Peyer's patch (tissue), 4 donors: Measurements from ENCODE around the gene FNDC3B. TPM values are rescaled to one million over a fixed set of nuclear protein-coding genes. Genes with fewer than 3 reads are reported as not detected.
A peak's percentile ranks its signal among the peaks of the same experiment; 100 is the strongest.

Source experiments
- DNase-seq, 3 donors: peaks; one replicate each; pipeline ENCODE4 v3.0.0-alpha.2; 2017 to 2019
- H3K27ac ChIP-seq, 4 donors: fragments of 200-600 bp; sonication (generic); one replicate each; pipeline ENCODE4 v1.5.1; 2016 to 2019
- H3K27me3 ChIP-seq, 2 donors: fragments of 200-600 bp; sonication (generic); one replicate each; pipeline ENCODE4 v1.5.1; 2019
- H3K36me3 ChIP-seq, 3 donors: fragments of 200-600 bp; sonication (generic); one replicate each; pipeline ENCODE4 v1.5.1; 2016 to 2019
- H3K4me1 ChIP-seq, 4 donors: fragments of 200-600 bp; sonication (generic); one replicate each; pipeline ENCODE4 v1.5.1; 2016 to 2019
- H3K4me3 ChIP-seq, 4 donors: fragments of 200-600 bp; sonication (generic); 1 replicate in 3 of 4; 2 replicates in 1 of 4; pipeline ENCODE4 v1.5.1; 2016 to 2019; ENCODE audit warnings: mild to moderate bottlenecking in 1 of 4
- H3K9me3 ChIP-seq, 4 donors: fragments of 200-600 bp; sonication (generic); one replicate each; pipeline ENCODE4 v1.5.1; 2016 to 2019; ENCODE audit warnings: mild to moderate bottlenecking in 1 of 4
- POLR2A ChIP-seq, 2 donors: fragments of 450-650 bp; IDR thresholded peaks; one replicate each; pipeline ENCODE4 v1.5.1; 2017; ENCODE audit warnings: antibody characterized with exemption in 2 of 2, mild to moderate bottlenecking in 2 of 2, moderate library complexity in 2 of 2
- total RNA-seq, 4 donors: library from RNA; depleted of rRNA; stranded (reverse); fragments of >200 nt; gene quantifications; one replicate each; pipeline ENCODE4 v1.1.0, GENCODE V29; 2016
- TF ChIP-seq, protein P1 (sequence below), 6 experiments: fragments of 450-650 bp in 4 of 6; fragments of 200-600 bp in 2 of 6; sonication (generic) in 1 of 6; IDR thresholded peaks; one replicate each; pipeline ENCODE4 v1.5.1; 2017 to 2019; ENCODE audit warnings: antibody characterized with exemption in 6 of 6, mild to moderate bottlenecking in 3 of 6, moderate library complexity in 1 of 6

Gene FNDC3B
- total RNA-seq, 4 donors from 2014 or later: 28.7 to 74.3 (median 54.6) TPM

DNA sequence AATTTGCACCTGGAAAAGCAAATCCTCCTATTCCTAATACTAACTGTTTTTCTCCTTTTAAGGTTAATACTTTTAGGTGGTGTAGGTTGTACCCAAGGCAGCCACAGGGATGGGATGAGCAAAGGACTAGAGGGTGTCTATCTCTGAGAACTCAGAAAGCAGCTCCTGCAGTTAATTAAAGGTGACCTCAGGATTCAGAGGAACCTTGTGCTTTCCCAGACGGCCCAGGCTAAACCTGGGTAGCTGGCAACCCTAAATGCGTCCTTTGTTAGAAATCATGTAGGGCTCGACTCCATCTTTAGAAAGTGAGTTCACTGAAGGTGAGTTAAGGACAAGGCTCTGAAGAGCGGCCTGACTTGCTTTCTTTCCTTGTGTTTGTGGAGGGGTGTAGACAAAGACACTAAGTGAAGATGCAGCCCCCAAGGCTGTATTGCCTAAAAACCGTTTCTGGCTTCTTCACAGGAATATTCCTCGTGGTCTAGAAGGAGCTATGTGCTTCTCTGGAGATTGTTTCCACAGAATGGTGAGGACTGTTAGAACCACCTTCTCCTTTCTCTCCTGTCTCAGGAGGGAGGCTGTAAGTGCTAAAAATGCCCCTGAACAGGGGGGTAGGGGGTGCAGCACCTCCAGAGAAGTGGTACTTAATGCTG lies 14.9 kb downstream of the FNDC3B start:
- no peak overlapping the region for H3K4me3 ChIP-seq
- no peak overlapping the region for H3K27ac ChIP-seq
- peaks cover 0 to 43% (median 0%) of the 10 kb centered on the region in 4 donors for H3K4me1 ChIP-seq

DNA sequence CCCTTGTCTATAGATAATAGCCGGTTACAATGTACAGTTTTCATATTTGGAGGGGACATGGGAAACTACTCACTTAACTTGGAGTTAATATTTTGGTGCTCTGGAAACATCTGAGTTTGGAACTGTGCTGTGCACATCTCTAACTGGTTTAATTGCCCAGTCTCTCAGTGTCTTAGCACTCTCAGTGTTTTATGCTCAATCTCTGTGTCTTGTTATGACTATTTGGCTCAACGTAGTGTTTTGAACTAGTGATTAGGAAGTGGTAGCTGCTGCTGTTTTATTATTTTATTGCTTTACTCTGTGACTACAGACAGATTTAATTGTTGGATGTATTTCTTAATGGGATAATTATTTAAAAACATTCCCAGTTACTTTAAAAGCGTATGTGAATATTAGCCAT lies 17.0 kb downstream of the FNDC3B start:
- Histone ChIP-seq H3K36me3 (no peaks in the 10 kb centered on the region), H3K4me1 (peaks cover 0 to 52% (median under 1%) of the 10 kb centered on the region in 4 donors), H3K9me3 (no peaks in the 10 kb centered on the region), H3K27ac (peak overlapping the region in 2 of 4 donors; percentile 35 to 42), H3K4me3 (no peak overlapping the region), H3K27me3 (no peaks in the 10 kb centered on the region)
- DNase-seq: no peak
- TF ChIP-seq POLR2A (IDR thresholded peaks at IDR 0.05): no peak
- TF ChIP-seq, protein P1, sequence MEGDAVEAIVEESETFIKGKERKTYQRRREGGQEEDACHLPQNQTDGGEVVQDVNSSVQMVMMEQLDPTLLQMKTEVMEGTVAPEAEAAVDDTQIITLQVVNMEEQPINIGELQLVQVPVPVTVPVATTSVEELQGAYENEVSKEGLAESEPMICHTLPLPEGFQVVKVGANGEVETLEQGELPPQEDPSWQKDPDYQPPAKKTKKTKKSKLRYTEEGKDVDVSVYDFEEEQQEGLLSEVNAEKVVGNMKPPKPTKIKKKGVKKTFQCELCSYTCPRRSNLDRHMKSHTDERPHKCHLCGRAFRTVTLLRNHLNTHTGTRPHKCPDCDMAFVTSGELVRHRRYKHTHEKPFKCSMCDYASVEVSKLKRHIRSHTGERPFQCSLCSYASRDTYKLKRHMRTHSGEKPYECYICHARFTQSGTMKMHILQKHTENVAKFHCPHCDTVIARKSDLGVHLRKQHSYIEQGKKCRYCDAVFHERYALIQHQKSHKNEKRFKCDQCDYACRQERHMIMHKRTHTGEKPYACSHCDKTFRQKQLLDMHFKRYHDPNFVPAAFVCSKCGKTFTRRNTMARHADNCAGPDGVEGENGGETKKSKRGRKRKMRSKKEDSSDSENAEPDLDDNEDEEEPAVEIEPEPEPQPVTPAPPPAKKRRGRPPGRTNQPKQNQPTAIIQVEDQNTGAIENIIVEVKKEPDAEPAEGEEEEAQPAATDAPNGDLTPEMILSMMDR (IDR thresholded peaks at IDR 0.05): no peak

More for the DNA sequence above, 14.9 kb downstream of the FNDC3B start:
- TF ChIP-seq POLR2A (IDR thresholded peaks at IDR 0.05): no peak
- TF ChIP-seq, protein P1 (IDR thresholded peaks at IDR 0.05): no peak
- Histone ChIP-seq H3K9me3 (no peaks in the 10 kb centered on the region), H3K36me3 (no peaks in the 10 kb centered on the region), H3K27me3 (no peaks in the 10 kb centered on the region)
- no peak for DNase-seq

DNA sequence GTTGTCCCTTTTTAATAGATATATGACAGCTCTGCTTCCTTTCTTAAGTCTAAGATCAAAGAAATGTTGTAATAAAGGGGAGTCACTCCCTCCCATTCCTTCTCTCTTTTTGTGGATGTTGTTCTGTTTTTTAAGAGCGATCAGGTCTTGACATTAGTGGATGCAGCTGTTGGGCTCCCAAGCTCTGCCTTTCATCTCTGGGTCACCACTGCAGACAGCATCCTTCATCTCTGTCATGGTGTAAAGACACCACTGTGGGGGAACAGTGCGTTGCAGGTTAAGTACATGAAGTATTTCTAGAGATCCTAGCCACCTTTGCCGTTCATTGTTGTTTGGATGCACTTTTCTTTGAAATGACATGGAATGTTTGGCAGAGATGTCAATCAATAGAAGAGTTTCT lies 17.7 kb downstream of the FNDC3B start:
- Histone ChIP-seq H3K36me3 (no peaks in the 10 kb centered on the region), H3K4me3 (no peak overlapping the region), H3K9me3 (no peaks in the 10 kb centered on the region), H3K27ac (no peak overlapping the region), H3K4me1 (peaks cover 0 to 52% (median 2%) of the 10 kb centered on the region in 4 donors), H3K27me3 (no peaks in the 10 kb centered on the region)
- no peak for DNase-seq
- TF ChIP-seq, protein P1 (IDR thresholded peaks at IDR 0.05): no peak
- no peak for TF ChIP-seq POLR2A (IDR thresholded peaks at IDR 0.05)

DNA sequence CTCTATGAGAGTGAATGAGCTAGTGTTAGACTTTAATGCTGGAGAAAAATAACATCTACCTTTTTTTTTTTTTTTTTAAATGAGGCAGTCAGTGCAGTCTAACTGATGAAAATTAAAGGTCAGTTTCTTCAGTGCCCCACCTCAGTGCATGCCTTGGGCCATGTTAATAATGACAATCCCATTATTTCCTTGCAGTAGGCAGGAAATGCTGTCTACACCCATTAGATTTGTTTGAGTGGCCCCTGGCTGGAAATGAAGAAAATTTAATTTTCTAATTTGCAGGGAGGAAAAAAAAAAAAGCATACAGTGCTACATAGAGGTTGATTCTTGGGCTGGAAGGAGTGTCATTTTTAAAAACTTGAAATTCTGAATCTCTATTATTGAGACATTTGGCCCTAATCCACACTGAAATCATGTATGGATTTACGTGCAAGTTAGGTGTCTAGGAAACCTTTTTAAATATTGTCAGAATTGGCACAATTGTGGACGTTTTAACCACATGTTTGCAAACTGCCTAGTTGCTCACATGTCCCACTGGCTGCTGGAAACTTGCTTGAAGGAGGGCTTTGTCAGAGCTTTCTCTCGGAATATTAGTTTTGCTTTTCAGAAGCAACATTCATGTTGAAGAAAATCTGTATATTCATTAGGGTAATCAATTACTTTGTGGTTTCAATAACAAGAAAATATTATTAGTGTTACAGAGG lies 18.4 kb downstream of the FNDC3B start:
- TF ChIP-seq, protein P1 (IDR thresholded peaks at IDR 0.05): no peak
- no peak for TF ChIP-seq POLR2A (IDR thresholded peaks at IDR 0.05)
- no peak overlapping the region for H3K27ac ChIP-seq
- H3K4me1 ChIP-seq: peaks cover 0 to 48% (median 4%) of the 10 kb centered on the region in 4 donors
- H3K4me3 ChIP-seq: no peak overlapping the region
- H3K27me3 ChIP-seq: no peaks in the 10 kb centered on the region
- no peak for DNase-seq
- H3K9me3 ChIP-seq: no peaks in the 10 kb centered on the region
- H3K36me3 ChIP-seq: no peaks in the 10 kb centered on the region

DNA sequence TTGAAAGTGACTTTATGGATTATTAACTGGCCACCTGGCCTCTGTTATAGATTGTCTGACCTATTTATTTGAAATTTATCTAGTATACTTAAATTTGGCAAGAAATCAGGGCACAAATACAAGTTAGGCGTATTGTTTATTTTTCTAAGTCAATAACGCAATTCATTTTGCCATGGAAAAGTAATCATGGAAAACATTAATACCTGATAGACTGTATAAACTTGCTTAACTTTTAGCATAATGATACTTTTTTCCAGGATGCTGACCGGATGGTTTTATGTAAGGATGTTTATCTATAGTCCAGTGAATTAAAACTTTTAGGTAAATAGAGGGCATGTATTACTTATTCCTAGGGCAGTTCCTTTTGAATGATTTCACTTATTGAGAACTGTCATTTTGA lies 20.2 kb downstream of the FNDC3B start:
- no peak overlapping the region for H3K4me3 ChIP-seq
- no peak for DNase-seq
- no peaks in the 10 kb centered on the region for H3K27me3 ChIP-seq
- H3K9me3 ChIP-seq: no peaks in the 10 kb centered on the region
- H3K27ac ChIP-seq: no peak overlapping the region
- TF ChIP-seq POLR2A (IDR thresholded peaks at IDR 0.05): no peak
- TF ChIP-seq, protein P1 (IDR thresholded peaks at IDR 0.05): no peak
- H3K4me1 ChIP-seq: peaks cover 0 to 42% (median 4%) of the 10 kb centered on the region in 4 donors
- no peaks in the 10 kb centered on the region for H3K36me3 ChIP-seq
